ENCODE measurements around the gene RTP3. TPM values are rescaled to one million over a fixed set of nuclear protein-coding genes. Genes with fewer than 3 reads are reported as not detected.

Gene RTP3
- total and polyA plus RNA-seq, 2 of the 4 experiments (the other 2 are of a cell fraction): 0.18 to 0.26 TPM

DNA sequence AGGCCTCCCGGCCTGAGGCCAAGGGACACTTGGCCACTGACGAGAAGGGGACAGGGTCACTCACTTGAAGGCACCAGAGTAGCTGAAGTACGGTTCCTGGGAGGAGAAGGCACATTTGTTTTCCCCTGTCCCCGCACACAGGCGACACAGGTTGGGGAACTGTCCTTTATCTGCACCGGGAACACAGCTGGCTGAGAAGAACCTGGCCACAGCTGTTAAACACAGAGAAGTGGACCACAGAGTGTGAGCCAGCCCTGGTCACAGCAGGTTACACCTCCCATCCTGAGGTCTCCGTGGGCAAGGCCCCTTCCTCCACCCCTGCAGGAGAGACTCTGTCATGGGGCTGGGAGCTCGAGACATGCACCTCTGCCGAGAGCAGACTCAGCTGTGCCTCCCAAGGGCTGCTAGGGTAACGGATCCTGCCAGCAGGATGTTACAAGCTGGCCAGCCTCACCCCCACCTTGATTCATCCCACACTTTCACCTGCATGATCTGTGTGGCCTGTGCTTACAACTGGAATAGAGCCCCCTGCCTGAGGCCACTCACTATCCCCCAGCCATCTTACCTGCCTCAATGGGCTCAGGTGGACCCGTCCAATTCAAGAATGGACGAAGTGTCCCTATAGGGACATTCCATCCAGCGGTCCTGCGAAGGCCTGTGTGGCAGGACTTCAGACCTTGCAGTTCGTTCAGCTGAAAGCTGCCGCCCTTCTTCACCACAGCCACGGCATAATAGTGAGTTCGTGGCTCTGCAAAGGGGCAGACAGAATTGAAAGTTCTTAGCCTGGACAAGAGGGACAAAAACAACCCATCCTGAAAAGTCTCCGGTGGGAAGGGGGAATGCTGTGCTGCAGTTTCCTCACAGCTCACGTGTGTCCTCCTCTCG is 42.3 kb upstream of the RTP3 start (continued):
- TF ChIP-seq, protein P1, sequence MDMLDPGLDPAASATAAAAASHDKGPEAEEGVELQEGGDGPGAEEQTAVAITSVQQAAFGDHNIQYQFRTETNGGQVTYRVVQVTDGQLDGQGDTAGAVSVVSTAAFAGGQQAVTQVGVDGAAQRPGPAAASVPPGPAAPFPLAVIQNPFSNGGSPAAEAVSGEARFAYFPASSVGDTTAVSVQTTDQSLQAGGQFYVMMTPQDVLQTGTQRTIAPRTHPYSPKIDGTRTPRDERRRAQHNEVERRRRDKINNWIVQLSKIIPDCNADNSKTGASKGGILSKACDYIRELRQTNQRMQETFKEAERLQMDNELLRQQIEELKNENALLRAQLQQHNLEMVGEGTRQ (IDR thresholded peaks at IDR 0.05; ENCODE audit: low read depth, low read length): no peak
- TF ChIP-seq BHLHE40 (IDR thresholded peaks at IDR 0.05; ENCODE audit: low read depth, low read length): no peak

DNA sequence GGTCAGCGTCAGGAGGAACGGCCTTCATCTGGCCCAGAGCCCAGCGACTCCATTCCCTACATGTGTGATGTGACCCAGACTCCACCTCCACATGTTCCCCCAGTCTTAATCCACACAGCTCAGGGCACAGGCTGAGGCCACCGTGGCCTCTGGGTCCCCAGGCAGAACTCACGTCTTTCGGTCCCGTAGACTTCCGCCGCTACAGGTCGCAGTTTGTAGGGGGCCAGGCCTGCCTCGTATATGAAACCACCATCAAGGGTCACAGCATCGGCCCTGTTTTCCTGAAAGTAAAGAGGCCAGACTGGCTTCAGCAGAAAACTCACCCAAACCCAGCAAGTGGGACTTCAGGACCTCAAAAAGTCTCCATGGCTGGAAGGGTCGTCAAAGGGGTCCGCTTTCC is 41.7 kb upstream of the RTP3 start:
- 40% methylated on average over 1 of the region's 14 CpGs; no CpG with 5 or more reads in 1 of the 2 experiments for WGBS, 2 experiments (ENCODE audit: extremely low coverage in 2 of 2, insufficient read length in 1 of 2)
- Histone ChIP-seq H4K5ac (ENCODE audit: low read depth, low read length) (no peak overlapping the region), H3K14ac (replicated peaks; ENCODE audit: low read depth, low read length) (no peak overlapping the region), H3K4me2 (ENCODE audit: low read depth, low read length) (no peak overlapping the region), H2BK15ac (ENCODE audit: low read depth, low read length) (no peak overlapping the region), H2BK20ac (ENCODE audit: low read depth, low read length) (no peak overlapping the region), H3K4me1 (ENCODE audit: control insufficient read depth, insufficient read depth, low read length) (no peaks in the 10 kb centered on the region), H4K8ac (ENCODE audit: low read depth in 2 of 2, low read length in 2 of 2) (no peak overlapping the region), H3K27ac (ENCODE audit: insufficient read depth, low read length) (no peak overlapping the region), H2BK5ac (ENCODE audit: low read depth, low read length, poor library complexity, severe bottlenecking) (no peak overlapping the region), H3K56ac (ENCODE audit: extremely low read depth, insufficient read depth, low read length) (no peak overlapping the region), H3K9me1 (ENCODE audit: insufficient read depth, low read length) (no peaks in the 10 kb centered on the region), H2BK120ac (ENCODE audit: low read depth, low read length) (no peak overlapping the region), H3K4ac (ENCODE audit: low read depth, low read length) (no peak overlapping the region), H3K36me3 (ENCODE audit: control insufficient read depth, insufficient read depth, low read length) (no peaks in the 10 kb centered on the region), H3K9me3 (ENCODE audit: control insufficient read depth, insufficient read depth, low read length) (no peaks in the 10 kb centered on the region), H3K4me3 (ENCODE audit: insufficient read depth, low read depth, low read length) (no peak overlapping the region), H3K27me3 (ENCODE audit: control insufficient read depth, insufficient read depth, low read length) (peaks cover 47% of the 10 kb centered on the region), H2AK9ac (replicated peaks; ENCODE audit: low read depth, low read length, poor library complexity) (no peak overlapping the region), H3K79me1 (ENCODE audit: low read depth in 1 of 2, low read length in 2 of 2) (no peaks in the 10 kb centered on the region), H3K18ac (ENCODE audit: low read depth, low read length) (no peak overlapping the region), H2AFZ (replicated peaks; ENCODE audit: low read length, poor library complexity) (no peak overlapping the region), H3K23ac (ENCODE audit: low read depth, low read length) (no peak overlapping the region), H4K20me1 (ENCODE audit: insufficient read depth, low read length) (no peaks in the 10 kb centered on the region), H2AK5ac (ENCODE audit: low read depth, low read length) (no peak overlapping the region), H3K9ac (ENCODE audit: low read depth, low read length) (no peak overlapping the region), H4K91ac (ENCODE audit: insufficient read depth, low read depth, low read length) (no peak overlapping the region)
- DNase-seq: no peak
- ChIA-PET CTCF (no interaction called here), POLR2A (ENCODE audit: unreplicated experiment) (no interaction called here)
- intact Hi-C loops (cut with micrococcal nuclease) (no loop called here), dilution Hi-C loops (cut with HindIII; ENCODE audit: low sequenced_read_pairs, unreplicated experiment) (no loop called here), in situ Hi-C loops (cut with MboI; ENCODE audit: low sequenced_read_pairs) (no loop called here)
- ATAC-seq (ENCODE audit: low read depth): no peak
- no TSS peak for BruUV-seq (replicated peaks)
- TF ChIP-seq RFX5 (IDR thresholded peaks at IDR 0.05; ENCODE audit: low read depth, low read length) (no peak), MAFK (IDR thresholded peaks at IDR 0.05; ENCODE audit: low read depth, low read length) (no peak), NFE2L2 (IDR thresholded peaks at IDR 0.05; ENCODE audit: low read depth, low read length) (no peak), RCOR1 (IDR thresholded peaks at IDR 0.05; ENCODE audit: insufficient replicate concordance, low read length) (no peak), MXI1 (IDR thresholded peaks at IDR 0.05; ENCODE audit: borderline replicate concordance, low read depth, low read length) (no peak), RAD21 (IDR thresholded peaks at IDR 0.05; ENCODE audit: low read length) (no peak), POLR2A (IDR thresholded peaks at IDR 0.05; ENCODE audit: low read depth, low read length) (no peak), MAZ (IDR thresholded peaks at IDR 0.05; ENCODE audit: borderline replicate concordance, low read depth, low read length) (no peak)
- TF ChIP-seq, protein P1 (IDR thresholded peaks at IDR 0.05; ENCODE audit: low read depth, low read length): no peak
- TF ChIP-seq, protein P2, sequence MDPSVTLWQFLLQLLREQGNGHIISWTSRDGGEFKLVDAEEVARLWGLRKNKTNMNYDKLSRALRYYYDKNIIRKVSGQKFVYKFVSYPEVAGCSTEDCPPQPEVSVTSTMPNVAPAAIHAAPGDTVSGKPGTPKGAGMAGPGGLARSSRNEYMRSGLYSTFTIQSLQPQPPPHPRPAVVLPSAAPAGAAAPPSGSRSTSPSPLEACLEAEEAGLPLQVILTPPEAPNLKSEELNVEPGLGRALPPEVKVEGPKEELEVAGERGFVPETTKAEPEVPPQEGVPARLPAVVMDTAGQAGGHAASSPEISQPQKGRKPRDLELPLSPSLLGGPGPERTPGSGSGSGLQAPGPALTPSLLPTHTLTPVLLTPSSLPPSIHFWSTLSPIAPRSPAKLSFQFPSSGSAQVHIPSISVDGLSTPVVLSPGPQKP (IDR thresholded peaks at IDR 0.05; ENCODE audit: borderline replicate concordance, low read depth, low read length): no peak

All from IMR-90 (cell line).